ENCODE data around the gene SYNPR. TPM values are rescaled to one million over a fixed set of nuclear protein-coding genes. Genes with fewer than 3 reads are reported as not detected.

The SYNPR gene
- total RNA-seq, 2 donors from 2014 or later: 2.7 to 8.3 TPM

- Histone ChIP-seq H3K4me1 (no peaks in the 10 kb centered on the region), H3K9me3 (no peaks in the 10 kb centered on the region), H3K4me3 (no peak overlapping the region), H3K36me3 (no peaks in the 10 kb centered on the region), H3K27ac (no peak overlapping the region), H3K27me3 (no peaks in the 10 kb centered on the region)
- TF ChIP-seq CTCF (IDR thresholded peaks at IDR 0.05): no peak
- no peak for DNase-seq (ENCODE audit: low spot score)
These were observed 201.5 kb downstream of the SYNPR start for GRCh38 chr3:63479661-63480035.

GRCh38 chr3:63481627-63482026 is 203.5 kb downstream of the SYNPR start:
- Histone ChIP-seq H3K27me3 (no peaks in the 10 kb centered on the region), H3K27ac (no peak overlapping the region), H3K36me3 (no peaks in the 10 kb centered on the region), H3K9me3 (no peaks in the 10 kb centered on the region), H3K4me1 (no peaks in the 10 kb centered on the region), H3K4me3 (no peak overlapping the region)
- no peak for DNase-seq (ENCODE audit: low spot score)
- TF ChIP-seq CTCF (IDR thresholded peaks at IDR 0.05): no peak

- Histone ChIP-seq H3K4me1 (no peaks in the 10 kb centered on the region), H3K4me3 (no peak overlapping the region), H3K27me3 (no peaks in the 10 kb centered on the region), H3K27ac (no peak overlapping the region), H3K9me3 (no peaks in the 10 kb centered on the region), H3K36me3 (no peaks in the 10 kb centered on the region)
- DNase-seq (ENCODE audit: low spot score): no peak
- TF ChIP-seq CTCF (IDR thresholded peaks at IDR 0.05): no peak
These were observed 204.2 kb downstream of the SYNPR start for GRCh38 chr3:63482341-63482740.

GRCh38 chr3:63492464-63492863 is 214.4 kb downstream of the SYNPR start:
- H3K27ac ChIP-seq: no peak overlapping the region
- no peaks in the 10 kb centered on the region for H3K27me3 ChIP-seq
- no peak for TF ChIP-seq CTCF (IDR thresholded peaks at IDR 0.05)
- H3K4me1 ChIP-seq: no peaks in the 10 kb centered on the region
- H3K4me3 ChIP-seq: no peak overlapping the region
- DNase-seq (ENCODE audit: low spot score): no peak
- H3K36me3 ChIP-seq: no peaks in the 10 kb centered on the region
- H3K9me3 ChIP-seq: no peaks in the 10 kb centered on the region

GRCh38 chr3:63493101-63493500 is 215.0 kb downstream of the SYNPR start:
- Histone ChIP-seq H3K4me3 (no peak overlapping the region), H3K27me3 (no peaks in the 10 kb centered on the region), H3K9me3 (no peaks in the 10 kb centered on the region), H3K4me1 (no peaks in the 10 kb centered on the region), H3K36me3 (no peaks in the 10 kb centered on the region), H3K27ac (no peak overlapping the region)
- DNase-seq (ENCODE audit: low spot score): no peak
- no peak for TF ChIP-seq CTCF (IDR thresholded peaks at IDR 0.05)

- Histone ChIP-seq H3K27ac (no peak overlapping the region), H3K4me1 (no peaks in the 10 kb centered on the region), H3K27me3 (no peaks in the 10 kb centered on the region), H3K9me3 (no peaks in the 10 kb centered on the region), H3K36me3 (no peaks in the 10 kb centered on the region), H3K4me3 (no peak overlapping the region)
- no peak for DNase-seq (ENCODE audit: low spot score)
- no peak for TF ChIP-seq CTCF (IDR thresholded peaks at IDR 0.05)
These were observed 216.5 kb downstream of the SYNPR start for GRCh38 chr3:63494646-63495045.

Measured in right atrium auricular region (tissue), 2 donors.